Left ventricle myocardium superior (tissue), 1 donor: ENCODE results near the gene TRIOBP. TPM values are rescaled to one million over a fixed set of nuclear protein-coding genes. Genes with fewer than 3 reads are reported as not detected.

ENCODE experiments used
- ATAC-seq: fragments of 200-7000 bp; cut with Tn5 transposase; one replicate; pipeline ENCODE4 v1.9.1; 2020; ENCODE audit warnings: mild to moderate bottlenecking, moderate library complexity
- DNase-seq: peaks from one replicate; pipeline ENCODE4 v3.0.0-alpha.2; 2020
- intact Hi-C: fragments of 100-400 bp; cut with micrococcal nuclease; formaldehyde crosslinking; loops from one replicate; pipeline ENCODE4 v1.11.0; 2022
- total RNA-seq: library from RNA; stranded (reverse); fragmentation: NEBNext Ultra II Directional; extraction: Animal tissue kit (Norgen Biotek cat#: 25700); gene quantifications from one replicate; pipeline ENCODE4 v1.2.1, GENCODE V29; 2021
- donor health status: DM: no; HTN: yes; CAD: no; lungs with severe emphysema.

TRIOBP gene
- total RNA-seq, 1 donor from 2014 or later = 82.7 TPM

GRCh38 chr22:37808294-37808657 lies 111.4 kb downstream of the TRIOBP start:
- intact Hi-C loops = no loop called here
- DNase-seq = no peak
- ATAC-seq = no peak

GRCh38 chr22:37809672-37810333 lies 113.0 kb downstream of the TRIOBP start:
- no peak for ATAC-seq
- intact Hi-C loops = no loop called here
- DNase-seq = no peak

- DNase-seq (no peak), ATAC-seq (no peak)
- intact Hi-C loops = no loop called here
Measured at GRCh38 chr22:37811867-37812266, 115.0 kb downstream of the TRIOBP start.

GRCh38 chr22:37812869-37813678 lies 116.2 kb downstream of the TRIOBP start:
- ATAC-seq (no peak), DNase-seq (no peak)
- intact Hi-C loops = no loop called here

- ATAC-seq (no peak), DNase-seq (no peak)
- intact Hi-C loops = no loop called here
Measured at GRCh38 chr22:37815593-37815992, 118.7 kb downstream of the TRIOBP start.

GRCh38 chr22:37816543-37817180 lies 119.8 kb downstream of the TRIOBP start:
- intact Hi-C loops = no loop called here
- ATAC-seq (no peak), DNase-seq (no peak)

- ATAC-seq = peak; percentile 93
Measured at GRCh38 chr22:37817705-37818408, 121.0 kb downstream of the TRIOBP start.

GRCh38 chr22:37818409-37819104 lies 121.7 kb downstream of the TRIOBP start:
- DNase-seq (peak; percentile 78), ATAC-seq (peak; percentile 65)
- intact Hi-C loops = loop anchor here (2.0 kb wide), 1 partner anchor 44 kb away; no protein-coding TSS in a partner anchor

More at GRCh38 chr22:37817705-37818408, 121.0 kb downstream of the TRIOBP start:
- intact Hi-C loops = loop anchor here (2.0 kb wide), 1 partner anchor 45 kb away; no protein-coding TSS in a partner anchor
- DNase-seq = peak; percentile 91

- ATAC-seq = no peak
- DNase-seq = no peak
- intact Hi-C loops = loop anchor here (2.0 kb wide), 1 partner anchor 44 kb away; no protein-coding TSS in a partner anchor
Measured at GRCh38 chr22:37819105-37819433, 122.2 kb downstream of the TRIOBP start.

GRCh38 chr22:37820350-37820749 lies 123.5 kb downstream of the TRIOBP start:
- no peak for DNase-seq
- ATAC-seq = no peak
- intact Hi-C loops = no loop called here

- ATAC-seq = no peak
- intact Hi-C loops = no loop called here
- no peak for DNase-seq
Measured at GRCh38 chr22:37822079-37822833, 125.4 kb downstream of the TRIOBP start.

GRCh38 chr22:37823134-37823985 lies 126.5 kb downstream of the TRIOBP start, which contains the start of gene GALR3:
TSS of gene GALR3 (plus strand) at chr22:37823382. CDS start at chr22:37823407, 25 bp downstream.
- intact Hi-C loops = no loop called here
- ATAC-seq (no peak), DNase-seq (no peak)

- ATAC-seq (peak; percentile 11), DNase-seq (no peak)
- intact Hi-C loops = no loop called here
Measured at GRCh38 chr22:37824674-37825641, 128.1 kb downstream of the TRIOBP start.
